Inflammatory macrophage treated with lipopolysaccharide for 1 hour (primary cell): ENCODE results near the gene OGFOD3.
"Not testable (repeated sequence)": the region's sequence is repeated elsewhere in the genome, so short reads cannot be mapped to it uniquely, and the experiment has no call there.

ENCODE experiments used
- DNase-seq, 2 donors: peaks; one replicate each; pipeline ENCODE4 v3.0.0-alpha.2; 2020 to 2022

The OGFOD3 gene

DNA sequence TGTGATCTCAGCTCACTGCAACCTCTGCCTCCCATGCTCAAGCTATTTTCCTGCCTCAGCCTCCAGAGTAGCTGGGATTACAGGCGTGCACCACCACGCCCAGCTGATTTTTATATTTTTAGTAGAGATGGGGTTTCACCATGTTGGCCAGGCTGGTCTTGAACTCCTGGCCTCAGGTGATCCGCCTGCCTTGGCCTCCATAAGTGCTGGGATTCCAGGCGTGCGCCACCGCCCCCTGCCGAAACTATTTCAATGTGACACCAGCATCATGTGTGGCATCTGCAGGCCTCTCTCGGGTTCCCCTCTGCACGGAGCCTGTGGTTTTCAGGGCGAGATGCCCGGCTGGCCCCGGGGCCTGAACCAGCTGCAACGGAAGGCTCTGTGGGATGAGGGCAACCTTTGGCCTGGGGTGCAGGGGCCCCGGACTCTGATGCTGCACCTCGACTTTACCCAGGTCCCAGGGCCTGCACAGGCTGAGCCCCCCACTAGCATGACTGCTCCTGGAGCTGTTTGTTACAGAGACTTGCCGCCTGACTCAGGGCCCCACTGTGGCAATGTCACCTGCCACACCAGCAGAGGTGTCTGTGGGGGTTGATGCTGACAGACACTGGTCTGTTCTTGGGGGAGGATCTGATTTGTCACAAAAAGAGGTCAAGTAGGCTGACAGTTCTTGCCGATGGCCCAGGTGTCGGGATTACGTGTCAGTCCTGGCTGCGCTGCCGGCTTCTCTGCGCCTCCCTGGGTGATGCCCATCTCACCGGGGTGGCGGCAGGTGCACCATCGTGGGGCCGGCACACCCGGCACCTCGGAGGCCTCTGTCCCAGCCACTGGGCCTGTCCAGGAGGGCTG lies 68.0 kb downstream of the OGFOD3 start:
- DNase-seq = peak; percentile 17 to 48

DNA sequence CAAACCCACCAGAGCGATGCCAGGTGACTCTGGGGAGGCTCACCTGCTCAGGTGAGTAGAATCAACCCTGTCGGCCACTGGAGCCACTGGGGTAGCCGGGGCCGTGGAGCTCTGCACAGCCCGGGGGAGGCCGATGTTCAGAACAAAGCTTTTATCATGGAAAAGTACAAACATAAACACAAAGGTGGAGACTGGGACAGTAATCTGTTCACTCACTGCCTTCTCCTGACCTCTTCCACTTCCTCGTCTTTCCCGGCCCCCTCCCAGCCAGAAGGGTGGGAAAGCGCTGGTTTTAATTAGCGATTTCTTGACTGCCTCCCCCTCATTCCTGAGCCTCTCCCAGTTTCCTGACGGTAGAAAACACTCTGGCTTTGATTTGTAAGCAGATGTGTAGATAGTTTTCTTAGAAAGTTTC lies 69.1 kb downstream of the OGFOD3 start:
- no peak for DNase-seq

DNA sequence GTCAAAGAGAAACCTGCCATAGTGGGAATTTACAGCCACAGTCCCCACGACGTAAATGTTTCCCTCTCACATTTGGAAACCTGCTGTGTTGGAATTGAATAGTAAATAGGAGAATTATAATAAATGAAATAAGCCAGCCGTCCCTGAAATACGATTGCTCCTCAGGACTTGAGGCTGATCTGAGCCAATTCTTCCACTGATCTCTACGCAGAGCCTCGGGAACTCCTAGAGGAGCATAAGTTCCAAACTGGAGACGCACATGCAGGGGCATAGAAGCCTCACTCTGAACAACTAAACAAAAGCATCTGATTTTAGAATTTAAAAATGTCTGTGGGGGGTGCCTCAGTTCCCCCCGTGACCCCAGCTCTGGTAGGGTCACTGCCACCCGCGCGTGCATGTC lies 69.5 kb downstream of the OGFOD3 start:
- no peak for DNase-seq

DNA sequence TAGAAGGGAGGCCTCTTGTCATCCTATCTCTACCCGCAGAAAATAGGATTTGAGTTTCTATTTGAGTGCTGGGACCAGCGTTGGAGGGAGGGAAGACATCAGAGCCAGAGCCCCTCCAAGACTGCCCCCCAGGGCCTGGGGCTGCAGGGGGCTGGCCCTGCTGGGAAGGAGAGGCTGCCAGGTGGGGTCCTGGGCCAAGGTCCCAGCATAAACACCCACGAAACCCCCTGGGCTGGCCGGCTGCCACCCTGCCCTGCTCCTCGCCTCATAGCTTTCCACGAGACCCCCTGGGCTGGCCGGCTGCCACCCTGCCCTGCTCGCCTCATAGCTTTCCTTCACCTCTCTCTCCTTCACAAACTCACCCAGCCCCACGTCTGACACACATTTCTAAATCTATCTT lies 70.0 kb downstream of the OGFOD3 start:
- no peak for DNase-seq

DNA sequence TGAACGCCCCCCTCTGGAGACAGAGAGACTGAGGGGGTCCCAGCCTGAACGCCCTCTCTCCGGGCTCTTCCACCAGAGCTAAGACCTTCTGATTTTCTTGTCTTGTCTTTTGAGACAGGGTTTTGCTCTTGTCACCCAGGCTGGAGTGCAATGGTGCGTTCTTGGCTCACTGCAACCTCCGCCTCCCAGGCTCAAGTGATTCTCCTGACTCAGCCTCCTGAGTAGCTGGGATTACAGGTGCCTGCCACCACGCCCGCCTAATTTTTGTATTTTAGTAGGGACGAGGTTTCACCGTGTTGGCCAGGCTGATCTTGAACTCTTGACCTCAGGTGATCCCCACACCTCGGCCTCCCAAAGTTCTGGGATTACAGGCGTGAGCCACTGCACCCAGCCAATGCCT lies 70.4 kb downstream of the OGFOD3 start:
- DNase-seq = not testable (repeated sequence)

DNA sequence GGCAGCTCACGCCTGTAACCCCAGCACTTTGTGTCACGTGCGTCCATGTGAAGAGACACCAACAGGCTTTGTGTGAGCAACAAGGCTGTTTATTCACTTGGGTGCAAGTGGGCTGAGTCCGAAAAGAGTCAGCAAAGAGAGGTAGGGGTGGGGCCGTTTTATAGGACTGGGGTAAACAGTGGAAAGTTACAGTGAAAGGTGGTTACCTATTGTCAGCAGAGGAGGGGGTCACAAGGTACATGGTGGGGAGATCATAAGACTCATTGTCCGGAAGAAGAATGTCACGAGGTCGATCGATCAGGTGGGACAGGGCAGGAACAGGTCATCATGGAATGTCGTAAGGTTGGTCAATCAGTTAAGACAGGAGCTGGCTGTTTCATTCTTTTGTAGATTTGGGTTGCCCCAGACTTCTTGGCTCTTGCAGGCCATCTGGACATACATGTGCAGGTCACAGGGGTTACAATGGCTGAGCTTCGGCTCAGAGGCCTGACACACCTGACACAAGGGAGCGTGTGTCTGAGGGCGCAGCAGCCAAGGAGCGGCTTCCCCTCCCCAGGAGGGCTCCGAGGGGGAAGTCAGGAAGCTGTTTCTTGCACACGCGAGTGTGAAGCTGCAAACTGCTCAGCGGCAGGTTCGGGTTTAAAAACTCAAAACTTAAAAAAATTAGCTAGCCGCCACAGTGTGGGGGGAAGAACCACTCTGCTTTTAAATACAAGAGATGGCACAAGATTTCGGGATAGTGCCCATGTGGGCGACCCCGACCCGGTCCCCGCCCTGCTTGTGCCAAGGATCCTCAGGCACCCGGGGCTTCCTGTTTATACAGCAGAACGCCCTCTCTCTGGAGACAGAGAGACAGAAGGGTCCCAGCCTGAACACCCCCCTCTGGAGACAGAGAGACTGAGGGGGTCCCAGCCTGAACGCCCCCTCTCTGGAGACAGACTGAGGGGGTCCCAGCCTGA lies 71.8 kb downstream of the OGFOD3 start:
- DNase-seq = no peak

DNA sequence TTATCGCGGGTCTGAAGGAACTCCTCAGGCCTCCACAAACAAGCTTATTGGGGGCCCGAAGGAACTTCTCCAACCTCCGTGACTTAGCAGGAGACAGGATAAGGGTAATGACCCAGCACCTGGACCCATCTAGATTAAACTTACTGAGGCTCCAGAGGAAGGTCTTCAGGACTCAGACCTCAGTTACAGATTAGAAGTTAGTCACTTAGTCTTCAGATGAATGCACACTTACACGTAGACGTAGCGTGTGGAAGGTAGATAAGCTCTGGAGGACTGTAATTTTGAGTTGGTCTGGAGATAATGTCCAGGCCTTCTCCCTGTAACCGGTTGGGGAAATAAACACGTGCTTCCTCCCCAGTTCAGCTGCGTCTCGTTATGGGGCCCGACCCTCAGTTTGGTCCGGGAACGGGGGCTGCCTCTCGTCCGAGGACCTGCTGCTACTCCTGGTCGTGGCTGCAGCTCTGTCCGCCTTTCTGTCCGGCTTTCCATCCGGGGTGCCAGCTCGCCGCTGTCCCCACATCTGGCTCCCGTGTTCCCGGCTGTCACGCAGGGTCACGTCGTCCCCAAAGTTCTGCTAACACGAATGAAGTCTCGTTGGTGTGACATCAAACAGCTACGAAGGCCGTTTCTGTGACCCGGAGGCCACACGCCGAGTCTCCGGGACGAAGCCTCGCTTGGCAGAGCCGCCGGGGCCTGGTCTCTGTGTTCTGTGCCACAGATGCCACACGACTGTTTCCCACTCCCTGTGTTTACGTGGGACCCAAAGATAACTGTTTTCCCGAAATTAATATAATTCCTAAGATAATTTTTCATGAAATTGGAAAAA lies 73.0 kb downstream of the OGFOD3 start:
- no peak for DNase-seq

DNA sequence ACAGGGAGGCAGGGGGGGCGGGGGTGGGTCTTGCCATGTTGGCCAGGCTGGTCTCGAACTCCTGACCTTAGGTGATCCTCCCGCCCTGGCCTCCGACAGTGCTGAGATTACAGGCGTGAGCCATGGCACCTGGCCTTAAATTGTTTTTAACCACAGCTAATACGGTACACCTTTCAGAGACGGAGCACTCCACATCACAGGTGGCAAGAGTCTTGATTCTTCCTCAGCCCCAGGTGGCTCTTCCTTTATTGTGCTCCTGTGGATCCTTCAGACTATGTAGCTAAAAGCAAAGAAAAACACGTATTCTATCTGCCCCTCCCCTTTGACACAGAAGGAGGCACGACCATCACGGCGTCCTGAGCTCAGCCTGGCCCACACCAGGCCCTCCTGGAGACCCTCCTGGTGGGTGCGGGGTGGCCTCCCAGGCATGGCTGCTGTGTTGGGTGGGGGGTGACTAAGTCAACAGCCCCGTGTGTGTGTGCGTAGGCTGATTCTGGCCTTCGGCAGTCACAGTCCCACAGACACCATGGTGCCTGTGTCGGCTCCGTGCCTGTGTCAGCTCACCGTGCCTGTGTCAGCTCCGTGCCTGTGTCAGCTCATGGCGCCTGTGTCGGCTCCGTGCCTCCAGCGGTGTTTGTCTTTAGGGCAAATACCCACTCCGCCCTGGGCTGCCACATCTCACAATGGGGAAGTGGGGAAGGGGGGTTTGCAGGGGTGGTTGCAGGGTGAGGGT lies 74.0 kb downstream of the OGFOD3 start:
- no peak for DNase-seq

DNA sequence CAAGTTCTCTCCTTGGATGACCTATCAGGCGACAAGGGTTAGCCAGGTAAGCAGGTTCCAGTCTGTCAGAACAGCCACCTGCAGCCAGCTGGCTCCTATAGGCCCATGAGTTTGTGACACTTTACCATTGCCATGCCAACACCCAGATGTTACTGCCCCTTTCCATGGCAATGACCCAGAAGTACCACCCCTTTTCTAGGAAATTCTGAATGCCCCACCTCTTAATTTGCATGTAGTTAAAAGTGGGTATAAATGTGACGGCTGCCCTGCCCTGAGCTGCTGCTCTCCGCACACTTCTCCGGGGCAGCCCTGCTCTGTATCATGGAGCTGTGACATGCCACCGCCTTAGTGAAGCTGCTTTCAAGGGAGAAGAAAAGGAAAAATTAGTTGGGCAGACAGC lies 74.8 kb downstream of the OGFOD3 start:
- DNase-seq = no peak

DNA sequence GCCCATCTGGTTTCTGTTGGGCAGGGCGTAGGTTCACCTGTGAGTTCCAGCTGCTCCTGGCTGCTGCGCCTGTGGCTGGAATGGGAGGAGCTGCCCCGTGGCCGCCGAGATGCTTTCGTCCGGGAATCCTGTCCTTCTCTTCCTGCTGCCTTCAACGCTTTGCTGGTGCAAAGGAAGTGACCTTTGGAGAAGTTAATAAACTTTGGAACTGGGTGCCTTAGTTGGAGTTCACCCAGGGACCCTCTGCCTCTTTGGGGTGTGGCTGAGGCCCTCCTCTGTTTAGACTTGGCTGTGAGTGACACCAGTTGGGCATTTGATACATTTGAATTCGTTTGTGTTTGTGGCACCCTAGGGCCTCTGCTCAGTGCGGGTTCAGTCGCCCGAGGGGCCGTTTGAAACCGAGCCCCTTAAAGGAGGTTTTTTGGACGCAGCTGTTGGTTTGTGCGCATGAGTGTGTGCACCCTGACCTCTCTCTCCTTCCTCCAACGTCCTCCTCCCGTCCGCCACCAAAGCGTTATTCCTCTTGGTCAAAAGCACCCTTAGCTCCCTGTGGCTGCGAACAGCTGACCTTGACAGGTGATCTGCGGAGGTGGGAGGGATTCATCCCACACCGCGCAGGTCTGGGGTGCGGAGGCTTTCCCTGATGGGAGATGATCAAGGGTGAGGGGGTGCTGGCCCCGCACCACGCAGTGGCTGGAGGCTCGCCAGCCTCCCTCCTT lies 75.9 kb downstream of the OGFOD3 start:
- DNase-seq = no peak

DNA sequence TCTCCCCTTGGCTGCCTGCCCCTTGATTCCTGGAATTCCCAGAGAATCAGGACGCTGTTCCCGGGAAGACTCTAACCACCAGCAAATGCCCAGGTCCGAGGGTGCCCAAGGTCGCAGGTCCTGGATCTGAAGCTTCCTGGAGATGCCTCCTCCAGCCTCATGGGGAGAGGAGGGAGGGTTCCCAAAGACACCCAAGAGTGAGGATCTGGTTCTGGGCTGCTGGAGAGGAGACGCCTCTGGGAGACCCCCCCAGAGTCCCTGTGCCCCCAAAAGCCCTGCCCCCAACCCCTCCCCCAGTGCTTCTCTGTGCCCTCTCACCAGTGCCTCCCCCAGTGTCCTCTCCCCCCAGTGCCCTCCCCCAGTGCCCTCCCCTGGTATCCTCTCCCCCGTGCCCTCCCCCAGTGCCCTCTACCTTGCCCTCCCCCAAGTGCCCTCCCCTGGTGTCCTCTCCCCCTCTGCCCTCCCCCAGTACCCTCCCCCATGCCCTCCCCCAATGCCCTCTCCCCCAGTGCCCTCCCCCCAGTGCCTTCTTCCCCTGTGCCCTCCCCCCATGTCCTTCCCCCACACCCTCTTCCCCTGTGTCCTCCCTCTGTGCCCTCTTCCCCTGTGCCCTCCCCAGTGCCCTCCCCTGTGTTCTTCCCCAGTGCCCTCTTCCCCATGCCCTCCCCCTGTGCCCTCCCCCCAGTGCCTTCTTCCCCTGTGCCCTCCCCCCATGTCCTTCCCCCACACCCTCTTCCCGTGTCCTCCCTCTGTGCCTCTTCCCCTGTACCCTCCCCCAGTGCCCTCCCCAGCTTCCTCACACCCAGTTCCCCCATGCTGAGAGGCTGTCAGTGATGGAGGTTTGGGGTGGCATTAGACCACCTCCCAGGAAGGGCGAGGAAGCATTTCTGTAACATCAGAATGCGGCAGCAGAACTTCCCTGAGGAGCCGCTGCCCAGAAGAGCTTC lies 78.5 kb downstream of the OGFOD3 start:
- DNase-seq = no peak
